ENCODE results near the gene CRYAB.

CRYAB gene, protein sequence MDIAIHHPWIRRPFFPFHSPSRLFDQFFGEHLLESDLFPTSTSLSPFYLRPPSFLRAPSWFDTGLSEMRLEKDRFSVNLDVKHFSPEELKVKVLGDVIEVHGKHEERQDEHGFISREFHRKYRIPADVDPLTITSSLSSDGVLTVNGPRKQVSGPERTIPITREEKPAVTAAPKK

DNA sequence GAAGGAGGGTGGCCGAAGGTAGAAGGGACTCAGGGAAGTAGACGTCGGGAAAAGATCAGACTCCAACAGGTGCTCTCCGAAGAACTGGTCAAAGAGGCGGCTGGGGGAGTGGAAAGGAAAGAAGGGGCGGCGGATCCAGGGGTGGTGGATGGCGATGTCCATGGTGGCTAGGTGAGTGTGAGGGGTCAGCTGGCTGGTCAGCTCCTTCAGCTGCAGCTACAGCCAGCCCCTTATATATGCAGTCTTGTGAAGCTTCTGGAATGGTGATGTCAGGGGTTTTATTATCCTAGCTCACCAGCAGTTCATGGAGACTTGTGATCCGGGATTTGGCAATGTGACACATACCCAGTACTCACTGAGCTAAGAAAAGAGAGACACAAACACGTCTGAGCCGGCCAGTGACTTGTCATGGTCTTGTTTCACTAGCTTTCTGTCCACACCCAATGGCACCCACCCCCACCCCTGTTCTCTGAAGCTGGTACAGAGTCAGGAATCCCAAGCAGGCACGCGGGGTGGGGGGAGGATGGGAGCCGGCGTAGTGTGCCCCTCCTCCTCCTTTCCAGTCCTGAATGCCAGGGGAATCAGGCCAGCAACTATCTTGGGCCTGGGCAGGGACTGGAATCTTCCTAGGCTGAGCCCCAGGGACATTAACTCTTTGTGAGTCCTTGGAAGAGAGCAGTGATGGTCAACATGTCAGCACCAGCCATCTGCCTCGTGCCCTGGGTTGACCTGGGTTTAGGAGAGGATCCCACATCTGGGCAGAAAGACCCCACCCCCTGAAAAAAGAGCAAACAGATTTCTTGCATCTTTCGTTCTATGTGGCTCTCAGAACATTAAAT, at the start of gene CRYAB:
Gene CRYAB, minus strand, starts transcription at position 208 of the 839 bp plus-strand sequence. Its CDS starts 46 bp downstream, at position 162.
- FAIRE-seq, result no peak

DNA sequence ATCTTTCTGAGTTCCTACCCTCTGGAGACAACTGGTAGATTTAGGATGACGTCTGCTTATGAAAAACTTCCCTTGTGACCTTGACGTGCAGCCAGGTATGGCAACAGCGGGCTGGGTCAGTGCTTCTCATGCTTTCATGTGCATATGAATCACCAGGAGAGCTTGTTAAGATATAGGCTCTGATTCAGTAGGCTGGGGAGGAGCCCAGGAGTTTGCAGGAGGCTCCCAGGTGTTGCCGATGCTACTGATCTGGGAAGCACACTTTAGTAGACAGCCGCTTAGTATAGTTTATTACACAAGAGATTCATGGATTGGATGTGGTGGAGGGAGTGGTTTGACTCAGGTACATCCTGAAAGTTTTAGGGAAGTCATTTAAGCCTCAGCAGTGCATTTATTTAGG, 49.3 kb upstream of the CRYAB start:
- no peak for FAIRE-seq

DNA sequence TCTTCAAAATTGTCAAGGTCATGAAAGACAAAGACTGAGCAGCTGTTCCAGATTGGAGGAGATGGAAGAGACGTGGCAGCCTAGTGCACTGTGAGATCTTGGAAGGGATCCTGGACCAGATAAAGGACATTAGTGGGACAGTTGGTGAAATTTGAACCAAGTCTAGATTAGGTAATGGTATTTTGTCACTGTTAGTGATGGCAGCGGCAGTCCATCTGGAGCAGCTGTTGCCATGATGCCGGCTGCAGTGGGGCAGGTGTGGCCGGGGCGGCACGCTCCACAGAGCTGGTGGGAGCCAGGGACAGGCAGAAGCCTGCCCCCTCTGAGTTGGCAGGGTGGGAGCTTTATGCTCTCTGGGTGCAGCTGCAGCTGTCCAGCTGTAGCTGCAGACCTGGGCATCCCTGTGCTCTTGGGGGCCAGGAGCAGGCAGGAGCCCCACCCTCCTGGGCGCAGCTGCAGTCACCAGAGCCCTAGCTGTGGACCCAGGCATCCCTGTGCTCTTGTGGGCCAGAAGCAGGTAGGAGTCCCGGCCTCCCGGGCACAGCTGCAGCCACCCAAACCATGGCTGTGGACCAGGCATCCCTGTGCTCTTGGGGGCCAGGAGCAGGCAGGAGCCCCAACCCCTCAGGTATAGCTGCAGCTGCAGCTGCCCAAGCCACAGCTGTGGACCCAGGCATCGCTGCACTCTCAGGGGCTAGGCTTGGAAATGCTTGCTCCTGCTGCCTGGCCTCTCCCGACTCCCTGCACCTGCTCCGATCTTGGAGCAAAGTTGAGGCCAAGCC, 46.3 kb upstream of the CRYAB start:
- FAIRE-seq, result no peak

- FAIRE-seq, result no peak
These were observed 42.6 kb upstream of the CRYAB start for GRCh38 chr11:111954154-111954553.

DNA sequence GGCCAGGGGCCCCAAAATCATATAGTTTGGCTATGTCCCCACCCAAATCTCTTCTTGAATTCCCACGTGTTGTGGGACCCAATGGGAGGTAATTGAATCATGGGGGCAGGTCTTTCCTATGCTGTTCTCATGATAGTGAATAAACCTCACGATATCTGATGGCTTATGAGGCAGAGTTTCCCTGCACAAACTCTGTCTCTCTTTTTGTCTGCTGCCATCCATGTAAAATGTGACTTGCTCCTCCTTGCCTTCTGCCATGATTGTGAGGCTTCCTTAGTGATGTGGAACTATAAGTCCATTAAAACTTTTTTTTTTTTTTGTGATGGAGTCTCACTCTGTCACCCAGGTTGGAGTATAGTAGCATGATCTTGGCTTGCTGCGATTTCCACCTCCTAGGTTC, 40.0 kb upstream of the CRYAB start:
- FAIRE-seq, result no peak

- FAIRE-seq, result no peak
These were observed 38.2 kb upstream of the CRYAB start for GRCh38 chr11:111949519-111950426.

GRCh38 chr11:111947143-111947542, 35.6 kb upstream of the CRYAB start:
- FAIRE-seq, result no peak

DNA sequence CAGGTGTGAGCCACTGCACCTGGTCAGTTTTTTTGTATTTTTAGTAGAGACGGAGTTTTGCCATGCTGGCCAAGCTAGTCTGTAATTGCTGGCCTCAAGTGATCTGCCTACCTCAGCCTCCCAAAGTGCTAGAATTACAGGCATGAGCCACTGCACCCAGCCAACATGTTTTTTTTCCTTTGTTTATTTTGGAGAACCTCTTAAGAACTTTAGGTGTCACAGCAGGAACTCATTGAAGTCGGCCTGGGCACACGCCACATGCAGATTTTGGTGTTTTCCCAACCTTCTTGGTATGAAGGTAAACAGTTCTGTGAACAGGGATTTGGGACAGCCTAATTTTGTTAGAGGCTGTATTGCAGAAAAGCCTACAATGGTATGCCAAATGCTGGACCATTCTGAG, 34.9 kb upstream of the CRYAB start:
- FAIRE-seq, result no peak

- no peak for FAIRE-seq
These were observed 33.6 kb upstream of the CRYAB start for GRCh38 chr11:111945198-111945597.

GRCh38 chr11:111944651-111945051, 33.1 kb upstream of the CRYAB start:
- FAIRE-seq, result no peak

DNA sequence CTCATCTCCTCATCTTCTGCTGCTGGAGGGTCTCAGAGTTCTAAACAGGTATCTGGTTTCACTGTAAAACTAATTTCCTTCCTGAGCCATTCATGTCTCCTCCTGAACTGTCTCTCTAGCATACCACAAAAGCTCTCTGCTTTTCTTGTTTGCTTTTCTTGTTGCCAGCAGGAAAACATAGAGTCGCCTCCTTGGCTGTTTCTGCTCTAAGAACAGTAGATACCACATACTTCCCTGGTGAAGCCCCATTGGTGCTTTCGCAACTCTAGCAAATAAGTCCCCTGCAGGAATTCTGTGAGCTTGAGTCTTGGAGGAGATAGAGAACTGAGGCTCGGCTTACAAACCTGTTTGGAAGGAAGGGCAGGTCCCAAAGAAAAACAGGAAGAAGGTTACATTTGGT, 32.6 kb upstream of the CRYAB start:
- FAIRE-seq, result no peak

GRCh38 chr11:111942829-111943228, 31.3 kb upstream of the CRYAB start:
- no peak for FAIRE-seq

GRCh38 chr11:111941963-111942362, 30.4 kb upstream of the CRYAB start:
- no peak for FAIRE-seq

DNA sequence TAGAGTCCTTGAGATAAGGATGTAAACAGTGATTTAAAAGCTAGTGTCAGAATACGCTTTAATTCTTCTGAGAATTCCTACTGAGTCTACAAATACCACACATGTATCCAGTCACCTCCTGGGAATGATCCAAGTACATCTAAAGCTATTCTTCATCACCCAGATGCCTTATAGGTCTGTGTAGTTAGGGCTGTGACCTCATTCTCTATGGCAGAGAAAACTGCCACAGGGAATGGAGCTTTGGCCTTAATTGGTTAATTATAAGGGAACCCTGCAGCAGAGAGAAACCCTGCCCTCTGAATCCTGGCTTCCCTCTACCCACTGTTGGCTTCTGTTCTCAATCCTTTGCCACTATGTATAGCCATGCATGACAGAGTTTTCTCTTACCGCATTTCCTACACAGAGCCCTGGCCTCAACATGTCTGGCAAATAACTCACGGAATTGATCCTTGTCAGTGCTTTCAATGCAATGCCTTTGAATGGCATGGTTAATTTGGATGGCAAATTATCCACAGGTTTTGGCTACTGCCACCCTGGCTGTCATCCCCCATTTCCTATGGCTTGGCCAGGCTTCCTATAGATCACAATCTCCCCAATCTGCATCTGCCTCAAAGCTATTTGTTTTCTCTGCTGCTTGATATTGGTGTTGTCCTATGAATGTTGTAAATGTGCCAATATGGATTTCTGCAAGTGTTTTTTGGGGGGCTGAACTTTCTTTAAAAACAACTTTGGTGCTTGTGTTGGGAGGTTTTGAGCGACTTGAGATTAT, 28.4 kb upstream of the CRYAB start:
- no peak for FAIRE-seq

DNA sequence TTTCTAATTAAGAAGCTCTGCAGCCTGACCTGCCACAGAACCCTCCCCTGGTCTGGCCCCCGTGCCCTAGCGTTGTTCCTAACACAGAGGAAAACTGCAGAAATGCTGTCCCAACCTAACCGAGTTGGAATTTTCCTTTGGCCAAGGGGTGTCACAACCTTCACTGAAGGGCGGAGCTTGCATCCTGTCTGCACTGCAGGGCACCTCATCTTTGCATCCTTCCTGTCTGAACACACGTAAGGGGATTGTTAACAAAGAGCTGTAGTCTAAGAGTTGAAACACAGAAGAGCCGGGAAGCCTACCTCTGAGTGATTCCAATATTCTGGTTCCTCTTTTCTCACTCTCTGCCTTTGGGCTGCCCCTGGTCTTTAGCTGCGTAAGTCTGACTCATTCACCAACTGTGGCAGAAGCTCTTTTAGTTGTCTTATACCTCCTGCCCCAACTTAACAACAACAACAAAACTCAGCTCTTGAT, 27.2 kb upstream of the CRYAB start:
- no peak for FAIRE-seq

DNA sequence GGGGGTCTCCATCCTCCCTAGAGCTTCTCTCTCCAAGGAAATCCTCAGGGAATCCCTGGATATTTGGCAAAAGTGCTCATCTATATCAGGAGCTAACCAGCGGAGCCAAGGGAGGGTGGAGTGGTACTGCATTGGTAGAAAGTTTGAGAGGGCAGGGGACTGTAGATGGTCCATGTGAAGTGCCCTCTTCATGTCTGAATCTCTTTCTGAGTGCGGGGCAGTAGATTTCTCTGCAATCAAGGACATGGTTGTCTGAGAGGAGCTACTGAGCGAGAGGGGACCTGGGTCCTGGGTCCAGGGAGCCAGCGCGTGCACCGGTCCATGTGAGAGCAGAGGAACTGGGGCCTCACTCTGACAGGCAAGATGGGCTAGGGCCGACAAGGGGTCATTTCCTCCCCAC, 26.3 kb upstream of the CRYAB start:
- FAIRE-seq, result no peak

DNA sequence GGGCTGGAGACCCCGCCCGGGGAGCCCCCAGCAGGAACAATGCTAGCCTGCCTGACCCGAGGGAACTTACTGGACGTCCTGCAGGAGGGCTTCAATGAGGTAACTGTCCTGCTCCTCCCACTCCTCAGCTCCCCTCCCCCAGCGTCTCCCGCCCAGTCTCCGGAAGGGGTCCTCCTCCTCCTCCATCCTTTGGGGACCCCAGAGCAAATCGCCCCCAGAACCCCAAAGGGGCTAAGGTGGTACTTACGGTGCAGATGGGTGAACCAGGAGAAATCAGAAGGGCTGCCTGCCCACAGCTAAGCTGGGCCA, 25.8 kb upstream of the CRYAB start:
- FAIRE-seq, result no peak

GRCh38 chr11:111936040-111936540, 24.5 kb upstream of the CRYAB start:
- FAIRE-seq, result no peak

GRCh38 chr11:111935317-111936039, 23.9 kb upstream of the CRYAB start:
- no peak for FAIRE-seq

GRCh38 chr11:111934306-111934705, 22.7 kb upstream of the CRYAB start:
- FAIRE-seq, result no peak

- FAIRE-seq, result no peak
These were observed 22.3 kb upstream of the CRYAB start for GRCh38 chr11:111933872-111934271.

Data from G401.6 (cell line).